Endothelial cell of umbilical vein (primary cell): Measurements from ENCODE around the gene C14orf93. TPM values are rescaled to one million over a fixed set of nuclear protein-coding genes. Genes with fewer than 3 reads are reported as not detected.
A peak's percentile ranks its signal among the peaks of the same experiment; 100 is the strongest.

ENCODE experiments used
- BruUV-seq: library from RNA; stranded (reverse); fragments of 400-500 nt; replicated peaks from 2 replicates; lab custom pipeline; 2021; lab: Mats Ljungman, UMichigan
- CTCF ChIA-PET: fragments of 300-600, 350-600 bp; sonication (Branson Sonifier 250); formaldehyde crosslinking; loops from one replicate; lab custom pipeline; 2021; ENCODE audit warnings: antibody characterized with exemption, inconsistent platforms; lab: Charles Lee
- POLR2A ChIA-PET: fragments of 300-600, 350-600 bp; sonication (Branson Sonifier 250); formaldehyde crosslinking; loops from one replicate; lab custom pipeline; 2021; ENCODE audit warnings: antibody characterized with exemption, inconsistent platforms; lab: Charles Lee
- DNase-seq: peaks from one replicate; pipeline ENCODE4 v3.0.0-alpha.2; 2011; ENCODE audit warnings: low read depth, low spot score
- FAIRE-seq: peaks from 2 replicates; lab custom pipeline; 2011; peaks lifted over from hg19 to GRCh38; lab: Jason Lieb, UNC
- H2AFZ ChIP-seq: 2 replicates; pipeline ENCODE4 v1.6.0; 2012; ENCODE audit warnings: low read depth, low read length, control low read depth, inconsistent platforms
- H3K27ac ChIP-seq: 2 replicates; pipeline ENCODE4 v1.5.1; 2011; ENCODE audit warnings: low read depth, mild to moderate bottlenecking, control low read depth, low read length, moderate library complexity; ENCODE audit not compliant: insufficient read depth
- H3K27me3 ChIP-seq, 2 experiments: 2 replicates each; pipeline versions ENCODE4 v1.6.0 to v1.6.1; 2011; ENCODE audit warnings: low read length in 2 of 2, mixed read lengths in 1 of 2; ENCODE audit not compliant: control insufficient read depth in 2 of 2, insufficient read depth in 2 of 2
- H3K36me3 ChIP-seq, 2 experiments: 2 replicates in 1 of 2; 3 replicates in 1 of 2; pipeline ENCODE4 v1.5.1; 2011; ENCODE audit warnings: low read length in 2 of 2, mild to moderate bottlenecking in 1 of 2, moderate library complexity in 1 of 2; ENCODE audit not compliant: control insufficient read depth in 2 of 2, insufficient read depth in 2 of 2; ENCODE audit errors: extremely low read depth in 1 of 2
- H3K4me1 ChIP-seq: 3 replicates; pipeline ENCODE4 v1.5.1; 2011; ENCODE audit warnings: mild to moderate bottlenecking, low read length; ENCODE audit not compliant: control insufficient read depth, insufficient read depth; ENCODE audit errors: extremely low read depth
- H3K4me2 ChIP-seq: 2 replicates; pipeline ENCODE4 v1.6.1; 2011; ENCODE audit warnings: low read length, control low read depth, mixed read lengths; ENCODE audit not compliant: insufficient read depth
- H3K4me3 ChIP-seq, 3 experiments: fragments of 200-600 bp in 1 of 3; sonication (generic), shearing (Covaris generic) in 1 of 3; replicated peaks in 1 of 3; 2 replicates each; pipeline ENCODE4 v1.5.1; 2011 to 2016; ENCODE audit warnings: control low read depth in 3 of 3, low read length in 3 of 3, mild to moderate bottlenecking in 2 of 3, inconsistent platforms in 1 of 3, low read depth in 1 of 3, moderate library complexity in 1 of 3; ENCODE audit not compliant: insufficient read depth in 1 of 3
- H3K79me2 ChIP-seq: 2 replicates; pipeline ENCODE4 v1.6.0; 2012; ENCODE audit warnings: low read length, inconsistent platforms; ENCODE audit not compliant: control insufficient read depth, insufficient read depth
- H3K9ac ChIP-seq: replicated peaks from 2 replicates; pipeline ENCODE3; 2011; ENCODE audit warnings: low read length, control low read depth; ENCODE audit not compliant: insufficient read depth; ENCODE audit errors: extremely low read depth
- H3K9me1 ChIP-seq: replicated peaks from 3 replicates; pipeline ENCODE4 v1.6.0; 2011; ENCODE audit warnings: mild to moderate bottlenecking, low read length; ENCODE audit not compliant: control insufficient read depth, insufficient read depth; ENCODE audit errors: extremely low read depth
- H3K9me3 ChIP-seq: replicated peaks from 2 replicates; pipeline ENCODE4 v1.5.1; 2012; ENCODE audit warnings: low read length, inconsistent platforms; ENCODE audit not compliant: control insufficient read depth, insufficient read depth
- H4K20me1 ChIP-seq: replicated peaks from 2 replicates; pipeline ENCODE3; 2011; ENCODE audit warnings: mild to moderate bottlenecking, low read length; ENCODE audit not compliant: control insufficient read depth, insufficient read depth; ENCODE audit errors: extremely low read depth
- EZH2 ChIP-seq: IDR thresholded peaks from 2 replicates; pipeline ENCODE4 v1.6.1; 2012; ENCODE audit warnings: borderline replicate concordance, low read depth, mild to moderate bottlenecking, moderate library complexity, low read length, inconsistent platforms; ENCODE audit not compliant: severe bottlenecking
- FOS ChIP-seq: IDR thresholded peaks from 2 replicates; pipeline ENCODE4 v1.6.1; 2011; ENCODE audit warnings: mild to moderate bottlenecking, low read length, moderate library complexity, borderline replicate concordance; ENCODE audit not compliant: insufficient read depth
- GATA2 ChIP-seq: IDR thresholded peaks from 2 replicates; pipeline ENCODE4 v1.7.0; 2011; ENCODE audit warnings: low read depth, mild to moderate bottlenecking, moderate library complexity, mixed read lengths, low read length; ENCODE audit not compliant: insufficient read length, insufficient read depth
- JUN ChIP-seq: IDR thresholded peaks from 2 replicates; pipeline ENCODE4 v1.6.1; 2011; ENCODE audit warnings: borderline replicate concordance, low read depth; ENCODE audit not compliant: insufficient read length, insufficient read depth
- MYC ChIP-seq: IDR thresholded peaks from one replicate; pipeline ENCODE4 v1.6.1; 2011; ENCODE audit warnings: mild to moderate bottlenecking, low read depth, low read length
- POLR2A ChIP-seq: IDR thresholded peaks from 2 replicates; pipeline ENCODE4 v1.6.1; 2012; ENCODE audit warnings: low read depth, mild to moderate bottlenecking, control low read depth, low read length
- POLR2AphosphoS5 ChIP-seq: IDR thresholded peaks from 2 replicates; pipeline ENCODE4 v1.6.1; 2012; ENCODE audit warnings: low read depth, mild to moderate bottlenecking, control low read depth, low read length, moderate library complexity; ENCODE audit not compliant: insufficient read depth
- dilution Hi-C: fragments of 300-500 bp; cut with MboI; formaldehyde crosslinking; loops from one replicate; pipeline ENCODE4 v1.15.0; 2019; ENCODE audit warnings: low sequenced_read_pairs; ENCODE audit not compliant: extremely low pct_ligation_motif_present
- intact Hi-C: fragments of 100-400 bp; cut with micrococcal nuclease; formaldehyde crosslinking; loops from one replicate; pipeline ENCODE4 v1.10.0; 2022
- polyA plus RNA-seq, 4 experiments: library from polyadenylated mRNA; depleted of rRNA in 3 of 4; stranded (reverse) in 3 of 4; unstranded in 1 of 4; fragments of >200 nt; gene quantifications; 2 replicates each; pipeline versions ENCODE4 v1.2.1 to v1.2.3, GENCODE V29; 2011 to 2012; ENCODE audit warnings: missing spikeins in 1 of 4
- total RNA-seq: library from RNA; stranded (reverse); gene quantifications from 2 replicates; pipeline ENCODE4 v1.2.3, GENCODE V29; 2021
- TF ChIP-seq, protein P1 (sequence below), 2 donors: IDR thresholded peaks; 1 replicate in 1 of 2; 2 replicates in 1 of 2; pipeline ENCODE4 v1.5.1; 2011; ENCODE audit warnings: low read length in 2 of 2, mild to moderate bottlenecking in 2 of 2, moderate library complexity in 2 of 2, control low read depth in 1 of 2, inconsistent platforms in 1 of 2, low read depth in 1 of 2; ENCODE audit not compliant: insufficient read depth in 1 of 2; ENCODE audit errors: extremely low read depth in 1 of 2
- TF ChIP-seq, protein P2 (sequence below): IDR thresholded peaks from 2 replicates; pipeline ENCODE4 v1.6.1; 2011; ENCODE audit not compliant: insufficient read depth, insufficient read length

C14orf93 gene
- total and polyA plus RNA-seq, 2 donors (not counting 3 experiments of a cell fraction or from before 2014, with no cell fraction given): 7.1 to 9.2 TPM

DNA sequence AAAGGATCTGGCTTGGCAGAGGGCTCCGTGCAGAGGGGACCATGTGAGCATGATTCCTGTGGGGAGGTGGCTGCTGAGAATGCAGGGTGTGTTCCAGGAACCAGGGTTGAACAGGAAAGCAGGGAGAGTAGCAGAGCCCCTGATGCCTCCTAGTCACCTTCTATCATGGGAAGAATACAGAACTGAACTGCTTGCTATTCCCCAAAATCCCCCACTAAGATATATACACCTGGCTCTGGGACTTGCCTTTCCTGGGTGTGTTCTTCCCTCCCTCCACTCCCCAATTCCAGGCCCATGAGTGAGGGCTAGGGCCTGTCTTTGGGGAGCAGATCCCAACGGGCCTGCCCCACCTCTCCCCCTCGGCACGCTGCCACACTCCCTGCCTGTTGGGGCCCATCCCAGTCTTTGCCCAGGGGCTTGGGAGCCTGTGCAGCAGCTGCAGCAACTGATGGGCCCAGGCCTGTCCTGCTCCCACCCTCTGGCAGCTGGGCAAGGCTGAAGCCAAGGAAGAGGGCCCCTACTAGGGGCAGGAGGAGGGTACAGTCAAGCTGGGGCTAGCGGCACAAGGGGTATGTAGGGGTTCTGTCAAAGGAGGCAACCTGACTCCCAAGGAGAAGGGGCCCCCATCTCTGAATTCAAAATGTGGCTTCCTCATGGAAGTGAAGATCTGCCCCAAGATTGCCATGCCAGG lies 30.8 kb downstream of the C14orf93 start:
- peaks cover 4 to 15% of the 10 kb centered on the region in 2 experiments for H3K36me3 ChIP-seq
- POLR2A ChIA-PET: no interaction called here
- H3K9ac ChIP-seq: peak overlapping the region; percentile 87
- no peaks in the 10 kb centered on the region for H3K9me3 ChIP-seq
- H3K9me1 ChIP-seq: no peaks in the 10 kb centered on the region
- H4K20me1 ChIP-seq: no peaks in the 10 kb centered on the region
- TF ChIP-seq JUN (no peak), FOS (no peak), POLR2AphosphoS5 (no peak), POLR2A (no peak), EZH2 (no peak), GATA2 (no peak), MYC (no peak)
- TF ChIP-seq, protein P1, sequence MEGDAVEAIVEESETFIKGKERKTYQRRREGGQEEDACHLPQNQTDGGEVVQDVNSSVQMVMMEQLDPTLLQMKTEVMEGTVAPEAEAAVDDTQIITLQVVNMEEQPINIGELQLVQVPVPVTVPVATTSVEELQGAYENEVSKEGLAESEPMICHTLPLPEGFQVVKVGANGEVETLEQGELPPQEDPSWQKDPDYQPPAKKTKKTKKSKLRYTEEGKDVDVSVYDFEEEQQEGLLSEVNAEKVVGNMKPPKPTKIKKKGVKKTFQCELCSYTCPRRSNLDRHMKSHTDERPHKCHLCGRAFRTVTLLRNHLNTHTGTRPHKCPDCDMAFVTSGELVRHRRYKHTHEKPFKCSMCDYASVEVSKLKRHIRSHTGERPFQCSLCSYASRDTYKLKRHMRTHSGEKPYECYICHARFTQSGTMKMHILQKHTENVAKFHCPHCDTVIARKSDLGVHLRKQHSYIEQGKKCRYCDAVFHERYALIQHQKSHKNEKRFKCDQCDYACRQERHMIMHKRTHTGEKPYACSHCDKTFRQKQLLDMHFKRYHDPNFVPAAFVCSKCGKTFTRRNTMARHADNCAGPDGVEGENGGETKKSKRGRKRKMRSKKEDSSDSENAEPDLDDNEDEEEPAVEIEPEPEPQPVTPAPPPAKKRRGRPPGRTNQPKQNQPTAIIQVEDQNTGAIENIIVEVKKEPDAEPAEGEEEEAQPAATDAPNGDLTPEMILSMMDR (IDR thresholded peaks at IDR 0.05; ENCODE audit: extremely low read depth in 1 of 2, insufficient read depth in 1 of 2, low read depth in 1 of 2, low read length in 2 of 2): no peak
- TF ChIP-seq, protein P2, sequence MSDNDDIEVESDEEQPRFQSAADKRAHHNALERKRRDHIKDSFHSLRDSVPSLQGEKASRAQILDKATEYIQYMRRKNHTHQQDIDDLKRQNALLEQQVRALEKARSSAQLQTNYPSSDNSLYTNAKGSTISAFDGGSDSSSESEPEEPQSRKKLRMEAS: no peak
- DNase-seq (no peak), FAIRE-seq (no peak)
- H3K27me3 ChIP-seq: no peaks in the 10 kb centered on the region
- peak overlapping the region; percentile 87 for H3K27ac ChIP-seq
- peak overlapping the region; percentile 98 for H3K4me2 ChIP-seq
- CTCF ChIA-PET: interaction anchor here (2.6 kb wide), 1 partner anchor 8 kb away, joined by 39 read pairs; no protein-coding TSS in a partner anchor
- no peak overlapping the region for H2AFZ ChIP-seq
- H3K79me2 ChIP-seq: peaks cover 46% of the 10 kb centered on the region
- H3K4me3 ChIP-seq: peak overlapping the region in 1 of 3 experiments; percentile 94
- dilution Hi-C loops (no loop called here), intact Hi-C loops (no loop called here)
- no TSS peak for BruUV-seq
- peaks cover 57% of the 10 kb centered on the region for H3K4me1 ChIP-seq
